OCI-LY3 (cell line): ENCODE data around the gene ASPHD1.

ENCODE experiments used
- CTCF ChIP-seq: fragments of 200-600, 300-600 bp; sonication (generic); IDR thresholded peaks from 2 replicates; pipeline ENCODE4 v1.5.1; 2014; ENCODE audit warnings: antibody characterized with exemption, low read length, low read depth
- EZH2phosphoT487 ChIP-seq: fragments of 200-600 bp; shearing (Covaris generic); IDR thresholded peaks from 2 replicates; pipeline ENCODE4 v1.6.1; 2018; ENCODE audit warnings: antibody characterized with exemption, mixed run types, low read depth

DNA sequence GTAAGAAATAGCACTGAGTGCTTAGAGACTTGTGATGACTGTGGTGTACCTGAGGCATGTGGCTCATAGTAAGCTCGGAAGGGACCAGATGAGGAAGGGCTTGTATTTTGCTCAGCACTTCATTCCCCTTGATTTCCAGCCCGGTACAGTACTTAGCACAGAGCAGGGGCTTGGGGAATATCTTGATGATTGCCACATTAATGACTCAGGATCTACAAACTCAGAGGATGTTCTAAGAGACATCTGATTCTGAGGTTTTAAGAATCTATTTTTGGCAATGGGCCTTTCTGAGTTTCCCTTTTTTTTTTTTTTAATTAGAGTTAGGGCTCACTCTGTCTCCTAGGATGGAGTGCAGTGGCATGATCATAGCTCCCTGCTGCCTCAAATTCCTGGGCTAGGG is 9.1 kb downstream of the ASPHD1 start:
- TF ChIP-seq CTCF (no peak), EZH2phosphoT487 (no peak)
